HG02623 (cell line): ENCODE results near the gene SPEG.
A peak's percentile ranks its signal among the peaks of the same experiment; 100 is the strongest.

Experiments used
- ATAC-seq: cut with Tn5 transposase; IDR thresholded peaks from one replicate; pipeline ENCODE4 v1.9.1; 2021; ENCODE audit warnings: moderate library complexity; ENCODE audit not compliant: unreplicated experiment

Gene SPEG

GRCh38 chr2:219509780-219510511, 75.3 kb downstream of the SPEG start:
- peak; percentile 46 for ATAC-seq

- ATAC-seq: no peak
Observed at GRCh38 chr2:219510512-219511135, 76.0 kb downstream of the SPEG start.

GRCh38 chr2:219511547-219512325, 77.1 kb downstream of the SPEG start:
- no peak for ATAC-seq

GRCh38 chr2:219512524-219513216, 78.0 kb downstream of the SPEG start:
- no peak for ATAC-seq

- ATAC-seq: no peak
Observed at GRCh38 chr2:219513787-219514186, 79.1 kb downstream of the SPEG start.

GRCh38 chr2:219514196-219514761, 79.6 kb downstream of the SPEG start, which contains the start of gene ASIC4:
TSS of gene ASIC4 (plus strand) at chr2:219514482. CDS start at chr2:219514725, 243 bp downstream.
- no peak for ATAC-seq

- ATAC-seq: no peak
Observed at GRCh38 chr2:219514836-219515235, 80.2 kb downstream of the SPEG start.

GRCh38 chr2:219515874-219516629, 81.4 kb downstream of the SPEG start:
- no peak for ATAC-seq

- no peak for ATAC-seq
Observed at GRCh38 chr2:219516888-219517287, 82.2 kb downstream of the SPEG start.

- ATAC-seq: no peak
Observed at GRCh38 chr2:219517954-219518778, 83.5 kb downstream of the SPEG start.

- no peak for ATAC-seq
Observed at GRCh38 chr2:219519526-219519916, 84.9 kb downstream of the SPEG start.

- no peak for ATAC-seq
Observed at GRCh38 chr2:219520079-219520478, 85.4 kb downstream of the SPEG start.

- ATAC-seq: no peak
Observed at GRCh38 chr2:219521066-219521880, 86.6 kb downstream of the SPEG start.

GRCh38 chr2:219522111-219523030, 87.7 kb downstream of the SPEG start:
- ATAC-seq: no peak

GRCh38 chr2:219523031-219523671, 88.5 kb downstream of the SPEG start:
- ATAC-seq: no peak

GRCh38 chr2:219524817-219525216, 90.2 kb downstream of the SPEG start:
- no peak for ATAC-seq
